Glomerular visceral epithelial cell (primary cell): ENCODE results near the gene ZNF197.
A peak's percentile ranks its signal among the peaks of the same experiment; 100 is the strongest.
"Not testable (repeated sequence)": the region's sequence is repeated elsewhere in the genome, so short reads cannot be mapped to it uniquely, and the experiment has no call there.

Source experiments
- DNase-seq: peaks from one replicate; pipeline ENCODE4 v3.0.0-alpha.2; 2016; ENCODE audit errors: extremely low spot score

The ZNF197 gene

DNA sequence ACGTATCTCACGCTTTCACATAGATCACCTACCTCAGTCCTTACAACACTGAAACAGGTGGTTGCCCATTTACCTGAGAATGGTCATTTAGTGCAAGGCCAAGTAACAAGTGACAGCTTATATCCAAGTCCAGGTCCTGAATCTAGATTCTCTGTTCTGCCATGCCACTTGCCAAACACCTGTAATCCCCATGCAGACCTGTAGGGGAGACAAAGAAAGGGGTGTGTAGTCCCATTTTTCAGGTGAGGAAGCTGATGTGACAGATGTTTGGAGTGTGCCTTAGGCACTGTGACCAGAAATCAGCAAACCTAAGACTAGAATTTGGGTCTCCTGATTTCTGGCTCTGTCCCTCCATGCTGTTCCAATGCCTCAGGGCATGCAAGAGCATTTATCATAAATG is 36.4 kb downstream of the ZNF197 start:
- no peak for DNase-seq

DNA sequence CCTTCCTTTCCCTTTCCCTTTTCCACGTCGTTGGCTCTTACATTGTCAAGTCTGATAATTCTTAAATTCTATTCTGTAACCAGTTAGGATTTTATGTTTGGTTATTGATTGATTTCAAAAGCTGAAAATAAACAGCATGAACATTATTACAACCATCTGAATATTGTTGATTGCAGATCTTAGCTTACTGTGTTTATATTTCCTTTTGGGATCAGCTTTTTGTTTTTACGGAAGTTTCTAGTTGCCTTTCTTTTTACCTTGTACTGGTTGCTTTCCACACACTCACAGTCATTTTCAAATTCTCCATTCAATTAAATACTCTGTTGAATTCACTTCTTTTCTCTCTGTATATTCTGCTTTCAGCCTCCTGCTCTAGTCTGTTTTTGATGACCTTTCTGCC is 40.3 kb downstream of the ZNF197 start:
- DNase-seq, result no peak

DNA sequence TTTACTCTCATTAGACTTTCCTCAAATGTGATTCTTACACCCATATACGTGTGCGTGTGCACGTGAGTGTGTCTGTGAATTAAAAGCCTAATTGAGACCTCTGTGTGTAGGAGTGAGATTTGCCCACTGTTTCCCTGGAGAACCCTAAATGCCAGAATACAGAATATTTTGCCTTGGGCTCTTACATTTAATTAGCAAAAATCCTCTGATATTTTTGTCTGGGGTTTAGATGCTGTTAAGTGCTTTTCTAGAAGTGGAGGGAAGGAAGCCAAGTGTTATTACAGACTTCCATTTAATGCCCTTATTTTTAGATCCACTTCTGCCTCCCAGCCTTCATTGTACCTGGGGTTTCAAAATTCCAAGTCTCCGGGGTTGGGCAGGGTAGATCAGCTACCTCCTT is 41.5 kb downstream of the ZNF197 start:
- DNase-seq, result no peak

DNA sequence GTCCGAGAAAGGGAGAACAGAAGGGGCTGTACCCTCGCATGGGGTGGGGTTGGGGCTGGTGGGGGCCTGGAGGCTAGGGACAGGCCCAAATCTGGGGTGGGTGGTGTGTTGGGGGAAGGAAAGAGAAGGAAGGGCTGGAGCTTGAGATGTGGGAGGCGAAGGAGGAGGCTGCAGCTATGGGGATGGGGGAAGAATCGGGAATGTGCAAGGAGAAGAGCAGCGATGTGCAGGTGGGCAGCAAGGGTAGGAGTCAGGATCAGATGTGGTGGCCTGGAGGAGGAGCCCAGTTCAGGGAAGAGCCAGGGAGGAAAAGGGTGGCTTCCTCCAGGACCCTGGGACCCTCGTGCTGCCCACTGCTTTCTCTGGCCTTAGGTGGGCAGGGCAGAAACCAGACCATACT is 44.9 kb downstream of the ZNF197 start:
- no peak for DNase-seq

DNA sequence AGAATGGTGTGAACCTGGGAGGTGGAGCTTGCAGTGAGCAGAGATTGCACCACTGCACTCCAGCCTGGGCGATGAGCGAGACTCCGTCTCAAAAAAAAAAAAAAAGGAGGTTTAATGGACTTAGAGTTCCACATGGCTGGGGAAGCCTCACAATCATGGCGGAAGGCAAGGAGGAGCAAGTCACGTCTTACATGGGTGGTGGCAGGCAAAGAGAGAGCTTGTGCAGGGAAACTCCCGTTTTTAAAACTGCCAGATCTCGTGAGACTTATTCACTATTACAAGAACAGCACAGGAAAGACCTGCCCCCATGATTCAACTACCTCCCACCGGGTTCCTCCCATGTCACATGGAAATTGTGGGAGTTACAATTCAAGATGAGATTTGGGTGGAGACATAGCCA is 48.6 kb downstream of the ZNF197 start:
- DNase-seq, result not testable (repeated sequence)

DNA sequence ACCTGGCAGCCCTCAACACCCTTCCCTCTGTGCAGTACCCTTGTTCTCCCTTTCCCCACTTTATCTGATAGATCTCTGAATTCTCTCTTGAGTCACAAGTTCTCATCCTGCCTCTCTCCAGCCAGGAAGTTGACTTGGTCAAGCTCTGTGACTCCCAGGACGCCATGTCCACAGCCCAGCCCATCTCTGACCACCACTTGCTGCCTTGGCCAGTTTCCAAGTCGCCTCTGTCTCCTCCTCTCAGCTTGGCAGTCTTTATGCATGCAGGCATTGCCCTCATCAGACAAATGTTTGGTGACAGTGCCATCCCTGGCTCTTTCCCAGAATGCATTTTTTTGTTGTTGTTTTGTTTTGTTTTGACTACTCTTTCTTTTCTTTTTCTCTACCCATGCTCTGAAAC is 49.4 kb downstream of the ZNF197 start:
- DNase-seq, result peak; percentile 13

DNA sequence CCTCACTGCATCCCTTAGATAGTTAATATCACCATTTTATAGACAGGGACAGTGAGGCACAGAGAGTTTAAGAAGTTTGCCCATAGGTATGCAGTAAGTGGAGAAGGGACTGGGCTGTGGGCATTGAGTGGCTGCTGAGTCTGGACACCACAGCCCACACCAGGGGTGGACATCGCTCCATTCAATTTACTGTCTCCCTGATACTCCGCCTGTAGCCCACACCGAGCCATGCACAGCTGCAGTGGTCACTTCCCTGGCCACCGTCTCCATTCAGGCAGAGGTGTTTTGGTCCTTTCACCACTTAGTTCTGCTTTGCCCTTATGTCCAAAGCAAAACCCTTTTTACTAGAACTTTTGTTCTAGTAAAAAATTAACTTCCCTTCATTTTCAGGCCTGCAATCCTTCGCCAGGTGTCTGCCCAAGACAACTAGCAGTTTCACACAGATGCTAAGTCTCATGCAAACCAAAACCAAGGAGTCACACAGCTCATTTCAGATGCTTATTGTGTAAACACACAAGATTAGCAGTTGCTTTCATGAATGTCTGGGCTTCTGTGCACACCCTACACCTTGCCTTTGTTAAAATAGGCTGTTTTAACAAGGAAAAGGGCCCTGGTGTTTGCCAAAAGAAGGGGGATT is 53.8 kb downstream of the ZNF197 start:
- DNase-seq, result no peak

DNA sequence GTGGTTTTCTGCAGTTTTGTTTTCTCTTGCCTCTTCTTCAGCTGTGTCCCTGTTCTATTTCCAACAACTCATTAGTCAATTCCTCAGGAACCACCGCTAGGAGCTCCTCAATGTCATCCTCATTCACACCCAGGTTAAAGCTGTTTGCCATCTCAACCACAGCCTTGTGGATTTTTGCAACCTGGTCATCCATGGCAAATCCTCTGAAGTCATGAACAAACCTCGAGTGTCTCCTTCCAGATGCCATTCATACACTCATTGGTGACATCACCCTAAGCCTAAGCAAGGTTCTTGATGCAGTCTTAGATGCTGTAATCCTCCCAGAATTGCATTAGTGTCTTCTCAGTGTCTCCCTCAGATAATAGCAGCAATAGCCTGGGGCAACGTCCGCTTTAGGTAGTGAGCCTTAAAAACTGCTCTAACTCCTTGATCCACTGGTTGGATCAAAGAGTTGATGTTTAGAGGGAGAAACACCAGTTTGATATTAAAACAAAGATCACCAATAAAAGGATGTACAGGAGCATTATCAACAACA is 56.2 kb downstream of the ZNF197 start:
- peak; percentile 93 for DNase-seq

DNA sequence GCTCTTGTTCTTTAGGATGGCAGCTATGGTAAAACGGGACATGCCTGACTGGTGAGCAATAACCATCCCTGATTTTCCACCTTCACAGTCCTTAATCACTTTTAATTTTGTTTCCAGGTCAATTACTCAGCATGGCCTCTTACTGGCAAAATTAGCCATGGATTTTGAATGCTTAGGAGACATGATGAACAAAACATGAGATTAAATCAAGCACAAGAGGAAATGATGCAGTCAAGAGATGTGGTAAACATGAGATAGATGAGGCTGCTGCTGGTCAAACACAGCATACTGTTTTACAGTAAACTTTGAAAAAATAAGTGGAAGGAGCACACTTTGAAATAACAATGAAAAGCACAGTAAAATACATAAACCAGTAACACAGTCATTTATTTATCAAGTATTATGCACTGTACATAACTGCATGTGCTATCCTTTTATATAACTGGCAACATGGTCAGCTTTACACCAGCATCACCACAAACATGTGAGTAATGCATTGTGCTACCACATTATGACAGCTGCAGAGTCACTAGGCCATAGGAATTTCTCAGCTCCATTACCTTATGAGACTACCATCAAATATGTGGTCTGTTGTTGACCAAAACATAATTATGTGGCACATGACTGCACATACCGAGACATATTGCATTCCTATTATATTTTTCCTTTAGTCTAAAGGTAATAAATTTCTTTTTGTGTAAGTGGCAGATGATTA is 57.5 kb downstream of the ZNF197 start:
- DNase-seq, result peak; percentile 90

DNA sequence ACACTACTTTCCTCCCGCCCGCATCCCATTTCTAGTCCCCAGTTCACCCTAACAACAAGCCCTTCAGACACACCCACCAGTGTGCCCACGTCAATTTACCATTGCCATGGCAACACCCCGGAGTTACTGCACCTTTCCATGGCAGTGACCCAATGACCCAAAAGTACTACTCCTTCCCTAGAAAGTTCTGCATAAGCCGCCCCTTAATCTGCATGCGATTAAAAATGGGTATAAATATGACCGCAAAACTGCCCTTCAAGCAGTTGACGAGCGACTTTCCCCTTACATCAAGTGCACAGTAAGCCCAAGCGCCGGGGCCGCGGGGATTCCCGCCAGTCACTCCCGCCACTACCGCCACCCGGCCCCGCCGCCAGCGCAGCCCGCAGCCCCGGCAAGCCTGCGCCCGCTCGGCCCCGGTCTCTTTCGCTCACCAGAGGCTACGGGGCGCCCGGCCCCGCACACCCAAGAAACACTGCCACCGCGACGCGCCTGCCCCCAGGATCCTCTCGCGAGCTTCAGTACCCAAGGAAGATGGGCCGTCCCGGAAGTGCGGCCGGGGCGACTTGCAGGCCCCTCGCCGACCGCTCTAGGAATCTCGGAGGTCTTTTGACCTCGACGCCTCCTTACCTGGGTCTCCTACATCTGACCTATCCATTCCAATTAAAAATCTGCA is 60.4 kb downstream of the ZNF197 start:
- DNase-seq, result peak; percentile 43

DNA sequence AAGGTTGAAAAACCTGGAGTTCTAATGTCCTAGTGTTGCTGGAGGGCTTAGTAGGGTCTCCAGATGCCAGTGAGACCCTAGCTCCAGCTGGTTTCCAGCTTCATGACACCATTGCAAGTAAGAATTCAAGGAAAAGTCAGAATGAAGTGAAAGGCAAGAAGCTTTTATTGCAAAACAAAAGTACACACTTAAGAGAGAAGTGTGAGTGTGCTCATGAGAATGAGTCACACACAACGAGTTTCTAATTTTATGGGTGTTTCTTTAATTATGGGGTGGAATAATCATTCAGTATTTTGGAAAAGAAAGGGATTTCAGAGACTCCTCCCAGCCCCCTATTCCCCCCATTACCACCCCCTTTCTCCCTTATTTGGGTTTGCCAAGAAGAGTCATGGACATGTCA is 63.1 kb downstream of the ZNF197 start:
- DNase-seq, result no peak
